Measurements from ENCODE around the gene HPD. TPM values are rescaled to one million over a fixed set of nuclear protein-coding genes. Genes with fewer than 3 reads are reported as not detected.

Gene HPD
- polyA plus RNA-seq, 4 donors = 0.13 to 0.78 TPM; not detected in 2

GRCh38 chr12:121797937-121798786, 60.5 kb downstream of the HPD start:
- FAIRE-seq = no peak
- 11 to 31% (median 21%) methylated on average over 19 of the region's 19 CpGs for WGBS, 3 donors

GRCh38 chr12:121796855-121797751, 61.6 kb downstream of the HPD start:
- FAIRE-seq (no peak), DNase-seq (peak; percentile 96 to 99)
- no peaks in the 10 kb centered on the region for H3K27me3 ChIP-seq (ENCODE audit: control insufficient read depth in 3 of 3, insufficient read depth in 3 of 3, low read length in 3 of 3)
- peak overlapping the region in 2 of 3 donors; percentile 59 to 97 for H3K4me3 ChIP-seq (ENCODE audit: low read depth in 1 of 3, low read length in 3 of 3)
- peaks cover 0 to 61% (median 9%) of the 10 kb centered on the region in 3 donors for H3K4me1 ChIP-seq (ENCODE audit: control insufficient read depth in 3 of 3, insufficient read depth in 2 of 3, low read depth in 1 of 3, low read length in 2 of 3)
- H3K36me3 ChIP-seq (ENCODE audit: control insufficient read depth in 3 of 3, insufficient read depth in 2 of 3, low read depth in 1 of 3, low read length in 3 of 3) = peaks cover 2 to 49% (median 2%) of the 10 kb centered on the region in 3 donors
- no peaks in the 10 kb centered on the region for H3K9me3 ChIP-seq (ENCODE audit: control insufficient read depth in 2 of 2, insufficient read depth in 1 of 2, low read depth in 1 of 2, low read length in 1 of 2)
- WGBS, 3 donors = 11 to 30% (median 24%) methylated on average over 33 to 39 of the region's 39 CpGs
- peak overlapping the region; percentile 94 to 100 (median 100) for H3K27ac ChIP-seq (ENCODE audit: low read depth in 1 of 3, low read length in 2 of 3)

More at GRCh38 chr12:121797937-121798786, 60.5 kb downstream of the HPD start:
- Histone ChIP-seq H3K9me3 (ENCODE audit: control insufficient read depth in 2 of 2, insufficient read depth in 1 of 2, low read depth in 1 of 2, low read length in 1 of 2) (no peaks in the 10 kb centered on the region), H3K4me1 (ENCODE audit: control insufficient read depth in 3 of 3, insufficient read depth in 2 of 3, low read depth in 1 of 3, low read length in 2 of 3) (peaks cover 0 to 55% (median 9%) of the 10 kb centered on the region in 3 donors), H3K27ac (ENCODE audit: low read depth in 1 of 3, low read length in 2 of 3) (peak overlapping the region; percentile 94 to 100 (median 100)), H3K36me3 (ENCODE audit: control insufficient read depth in 3 of 3, insufficient read depth in 2 of 3, low read depth in 1 of 3, low read length in 3 of 3) (peaks cover 2 to 45% (median 2%) of the 10 kb centered on the region in 3 donors), H3K4me3 (ENCODE audit: low read depth in 1 of 3, low read length in 3 of 3) (peak overlapping the region; percentile 25 to 97 (median 59)), H3K27me3 (ENCODE audit: control insufficient read depth in 3 of 3, insufficient read depth in 3 of 3, low read length in 3 of 3) (no peaks in the 10 kb centered on the region)
- DNase-seq = peak; percentile 88 to 90

GRCh38 chr12:121795034-121795968, 63.4 kb downstream of the HPD start:
- FAIRE-seq (no peak), DNase-seq (peak; percentile 92 to 96)
- 23 to 38% (median 27%) methylated on average over 15 of the region's 15 CpGs for WGBS, 3 donors
- Histone ChIP-seq H3K4me3 (ENCODE audit: low read depth in 1 of 3, low read length in 3 of 3) (peak overlapping the region in 1 of 3 donors; percentile 1), H3K27me3 (ENCODE audit: control insufficient read depth in 3 of 3, insufficient read depth in 3 of 3, low read length in 3 of 3) (no peaks in the 10 kb centered on the region), H3K9me3 (ENCODE audit: control insufficient read depth in 2 of 2, insufficient read depth in 1 of 2, low read depth in 1 of 2, low read length in 1 of 2) (no peaks in the 10 kb centered on the region), H3K4me1 (ENCODE audit: control insufficient read depth in 3 of 3, insufficient read depth in 2 of 3, low read depth in 1 of 3, low read length in 2 of 3) (peaks cover 2 to 79% (median 9%) of the 10 kb centered on the region in 3 donors), H3K27ac (ENCODE audit: low read depth in 1 of 3, low read length in 2 of 3) (peak overlapping the region; percentile 69 to 100 (median 89)), H3K36me3 (ENCODE audit: control insufficient read depth in 3 of 3, insufficient read depth in 2 of 3, low read depth in 1 of 3, low read length in 3 of 3) (peaks cover 2 to 54% (median 2%) of the 10 kb centered on the region in 3 donors)

- Histone ChIP-seq H3K27me3 (ENCODE audit: control insufficient read depth in 3 of 3, insufficient read depth in 3 of 3, low read length in 3 of 3) (no peaks in the 10 kb centered on the region), H3K4me1 (ENCODE audit: control insufficient read depth in 3 of 3, insufficient read depth in 2 of 3, low read depth in 1 of 3, low read length in 2 of 3) (peaks cover 2 to 86% (median 9%) of the 10 kb centered on the region in 3 donors), H3K36me3 (ENCODE audit: control insufficient read depth in 3 of 3, insufficient read depth in 2 of 3, low read depth in 1 of 3, low read length in 3 of 3) (peaks cover 2 to 59% (median 2%) of the 10 kb centered on the region in 3 donors), H3K4me3 (ENCODE audit: low read depth in 1 of 3, low read length in 3 of 3) (peak overlapping the region in 2 of 3 donors; percentile 1 to 32), H3K9me3 (ENCODE audit: control insufficient read depth in 2 of 2, insufficient read depth in 1 of 2, low read depth in 1 of 2, low read length in 1 of 2) (no peaks in the 10 kb centered on the region), H3K27ac (ENCODE audit: low read depth in 1 of 3, low read length in 2 of 3) (peak overlapping the region; percentile 69 to 100 (median 89))
- no peak for DNase-seq
- WGBS, 3 donors = 1 to 2% (median 1%) methylated on average over 13 of the region's 13 CpGs
- no peak for FAIRE-seq
Observed at GRCh38 chr12:121794534-121795033, 64.1 kb downstream of the HPD start.

GRCh38 chr12:121793838-121794533, 64.7 kb downstream of the HPD start:
- Histone ChIP-seq H3K27me3 (ENCODE audit: control insufficient read depth in 3 of 3, insufficient read depth in 3 of 3, low read length in 3 of 3) (no peaks in the 10 kb centered on the region), H3K27ac (ENCODE audit: low read depth in 1 of 3, low read length in 2 of 3) (peak overlapping the region; percentile 73 to 100 (median 99)), H3K9me3 (ENCODE audit: control insufficient read depth in 2 of 2, insufficient read depth in 1 of 2, low read depth in 1 of 2, low read length in 1 of 2) (no peaks in the 10 kb centered on the region), H3K4me1 (ENCODE audit: control insufficient read depth in 3 of 3, insufficient read depth in 2 of 3, low read depth in 1 of 3, low read length in 2 of 3) (peaks cover 2 to 87% (median 8%) of the 10 kb centered on the region in 3 donors), H3K36me3 (ENCODE audit: control insufficient read depth in 3 of 3, insufficient read depth in 2 of 3, low read depth in 1 of 3, low read length in 3 of 3) (peaks cover 2 to 61% (median 2%) of the 10 kb centered on the region in 3 donors), H3K4me3 (ENCODE audit: low read depth in 1 of 3, low read length in 3 of 3) (peak overlapping the region; percentile 72 to 92 (median 84))
- 0 to 1% (median 1%) methylated on average over 52 to 59 of the region's 59 CpGs for WGBS, 3 donors
- DNase-seq (peak; percentile 94 to 99), FAIRE-seq (no peak)

GRCh38 chr12:121793440-121793837, 65.2 kb downstream of the HPD start, which contains the start of gene RHOF:
Gene RHOF, minus strand, starts transcription at chr12:121793688. Its CDS starts 55 bp downstream, at chr12:121793633.
- Histone ChIP-seq H3K27ac (ENCODE audit: low read depth in 1 of 3, low read length in 2 of 3) (peak within 1 kb of the TSS; percentile 73 to 100 (median 99)), H3K9me3 (ENCODE audit: control insufficient read depth in 2 of 2, insufficient read depth in 1 of 2, low read depth in 1 of 2, low read length in 1 of 2) (no peaks in the 10 kb centered on the region), H3K4me1 (ENCODE audit: control insufficient read depth in 3 of 3, insufficient read depth in 2 of 3, low read depth in 1 of 3, low read length in 2 of 3) (peaks cover 3 to 87% (median 4%) of the 10 kb centered on the region in 3 donors), H3K27me3 (ENCODE audit: control insufficient read depth in 3 of 3, insufficient read depth in 3 of 3, low read length in 3 of 3) (no peaks in the 10 kb centered on the region), H3K36me3 (ENCODE audit: control insufficient read depth in 3 of 3, insufficient read depth in 2 of 3, low read depth in 1 of 3, low read length in 3 of 3) (peaks cover 0 to 61% (median 2%) of the 10 kb centered on the region in 3 donors), H3K4me3 (ENCODE audit: low read depth in 1 of 3, low read length in 3 of 3) (peak within 1 kb of the TSS; percentile 72 to 92 (median 84))
- peak; percentile 55 to 71 for DNase-seq
- 0 to 2% (median 1%) methylated on average over 26 to 36 of the region's 36 CpGs for WGBS, 3 donors
- no peak for FAIRE-seq

Measured in small intestine (tissue), 7 donors.